Effector CD4-positive, alpha-beta T cell (primary cell): ENCODE measurements around the gene RNF13.

Experiments used
- DNase-seq: peaks from one replicate; pipeline ENCODE4 v3.0.0-alpha.2; 2020

Gene RNF13

GRCh38 chr3:150005243-150006112 lies 192.5 kb downstream of the RNF13 start:
- DNase-seq: no peak

GRCh38 chr3:150006794-150007193 lies 193.8 kb downstream of the RNF13 start:
- DNase-seq: no peak
